H1 (cell line): ENCODE measurements around the gene MPIG6B. TPM values are rescaled to one million over a fixed set of nuclear protein-coding genes. Genes with fewer than 3 reads are reported as not detected.

ENCODE experiments used
- CTCF ChIA-PET: fragments of 300-600 bp; sonication (Branson Sonifier 250); formaldehyde crosslinking; loops from one replicate; lab custom pipeline; 2021; ENCODE audit not compliant: partially characterized antibody; lab: Charles Lee
- POLR2A ChIA-PET: fragments of 300-600 bp; sonication (Branson Sonifier 250); formaldehyde crosslinking; loops from one replicate; lab custom pipeline; 2021; ENCODE audit warnings: inconsistent platforms; ENCODE audit not compliant: partially characterized antibody; lab: Charles Lee
- DNase-seq, 2 experiments: peaks; one replicate each; pipeline versions ENCODE4 v3.0.0 to v3.0.0-alpha.2; 2010 to 2022; ENCODE audit warnings: low spot score in 2 of 2, low read depth in 1 of 2, mixed read lengths in 1 of 2
- FAIRE-seq: peaks from 2 replicates; lab custom pipeline; 2011; peaks lifted over from hg19 to GRCh38; lab: Jason Lieb, UNC
- H2AFZ ChIP-seq: 2 replicates; pipeline ENCODE4 v1.8.1; 2012; ENCODE audit warnings: low read length, inconsistent platforms
- H2AK5ac ChIP-seq: 2 replicates; pipeline ENCODE4 v1.6.1; 2013; ENCODE audit warnings: low read depth, low read length
- H2BK120ac ChIP-seq: replicated peaks from 2 replicates; pipeline ENCODE3; 2013; ENCODE audit warnings: low read depth, low read length, inconsistent platforms
- H2BK12ac ChIP-seq: 2 replicates; pipeline ENCODE4 v1.6.1; 2013; ENCODE audit warnings: low read depth, low read length
- H2BK15ac ChIP-seq: 2 replicates; pipeline ENCODE4 v1.6.1; 2013; ENCODE audit warnings: low read length
- H2BK20ac ChIP-seq: 2 replicates; pipeline ENCODE4 v1.6.1; 2013; ENCODE audit warnings: low read length
- H2BK5ac ChIP-seq: 2 replicates; pipeline ENCODE4 v1.6.1; 2013; ENCODE audit warnings: low read depth, low read length
- H3K14ac ChIP-seq: 2 replicates; pipeline ENCODE4 v1.6.1; 2013; ENCODE audit warnings: inconsistent platforms; ENCODE audit not compliant: insufficient read length
- H3K18ac ChIP-seq: 2 replicates; pipeline ENCODE4 v1.6.1; 2013; ENCODE audit warnings: low read length; ENCODE audit errors: extremely low read depth
- H3K23ac ChIP-seq: 2 replicates; pipeline ENCODE4 v1.6.1; 2013; ENCODE audit warnings: inconsistent platforms; ENCODE audit not compliant: insufficient read length
- H3K23me2 ChIP-seq: 2 replicates; pipeline ENCODE4 v1.6.1; 2013; ENCODE audit warnings: low read depth, low read length
- H3K27ac ChIP-seq: 2 replicates; pipeline ENCODE4 v1.6.1; 2011; ENCODE audit warnings: low read depth, low read length, inconsistent platforms
- H3K27me3 ChIP-seq, 4 experiments: replicated peaks in 1 of 4; 1 replicate in 1 of 4; 2 replicates in 3 of 4; pipeline versions ENCODE4 v1.6.1 to v1.8.1; 2011 to 2013; ENCODE audit warnings: low read length in 3 of 4, mild to moderate bottlenecking in 3 of 4, inconsistent platforms in 2 of 4, mixed read lengths in 2 of 4, moderate library complexity in 1 of 4; ENCODE audit not compliant: control insufficient read depth in 3 of 4, insufficient read depth in 3 of 4; ENCODE audit errors: extremely low read depth in 1 of 4
- H3K36me3 ChIP-seq, 4 experiments: 2 replicates each; pipeline versions ENCODE4 v1.6.1 to v1.8.1; 2011 to 2013; ENCODE audit warnings: mild to moderate bottlenecking in 4 of 4, low read length in 3 of 4, moderate library complexity in 2 of 4, control low read depth in 1 of 4, inconsistent platforms in 1 of 4; ENCODE audit not compliant: insufficient read depth in 4 of 4, control insufficient read depth in 2 of 4
- H3K4ac ChIP-seq: replicated peaks from 2 replicates; pipeline ENCODE3; 2013; ENCODE audit warnings: low read length, low read depth, mixed read lengths, inconsistent platforms; ENCODE audit not compliant: insufficient read length
- H3K4me1 ChIP-seq, 4 experiments: replicated peaks in 1 of 4; 1 replicate in 1 of 4; 2 replicates in 3 of 4; pipeline versions ENCODE4 v1.6.1 to v1.8.1; 2011 to 2013; ENCODE audit warnings: low read length in 3 of 4, inconsistent platforms in 2 of 4, mixed read lengths in 1 of 4; ENCODE audit not compliant: insufficient read depth in 4 of 4, control insufficient read depth in 3 of 4
- H3K4me2 ChIP-seq, 2 experiments: 2 replicates each; pipeline versions ENCODE4 v1.6.1 to v1.8.1; 2011 to 2013; ENCODE audit warnings: low read depth in 2 of 2, low read length in 2 of 2, control low read depth in 1 of 2, inconsistent platforms in 1 of 2, mild to moderate bottlenecking in 1 of 2; ENCODE audit not compliant: insufficient read depth in 1 of 2
- H3K4me3 ChIP-seq, 4 experiments: fragments of 200-600, 300-600 bp in 1 of 4; sonication (generic), shearing (Covaris generic), sonication (Bioruptor Twin) in 1 of 4; 2 replicates each; pipeline versions ENCODE4 v1.5.1 to v1.8.1; 2011 to 2016; ENCODE audit warnings: low read length in 4 of 4, low read depth in 3 of 4, control low read depth in 2 of 4, inconsistent platforms in 2 of 4, mild to moderate bottlenecking in 2 of 4, mixed read lengths in 1 of 4, moderate library complexity in 1 of 4; ENCODE audit not compliant: insufficient read depth in 2 of 4; ENCODE audit errors: extremely low read depth in 1 of 4
- H3K56ac ChIP-seq: replicated peaks from 2 replicates; pipeline ENCODE3; 2013; ENCODE audit warnings: low read depth, mild to moderate bottlenecking, mixed read lengths, low read length, inconsistent platforms; ENCODE audit not compliant: insufficient read length
- H3K79me1 ChIP-seq: 2 replicates; pipeline ENCODE4 v1.6.1; 2013; ENCODE audit warnings: low read depth, low read length, control low read depth
- H3K79me2 ChIP-seq, 2 experiments: 2 replicates each; pipeline versions ENCODE4 v1.6.1 to v1.8.1; 2012 to 2013; ENCODE audit warnings: low read length in 2 of 2, mild to moderate bottlenecking in 2 of 2, inconsistent platforms in 1 of 2; ENCODE audit not compliant: insufficient read depth in 2 of 2, control insufficient read depth in 1 of 2
- H3K9ac ChIP-seq, 4 experiments: replicated peaks in 1 of 4; 1 replicate in 1 of 4; 2 replicates in 3 of 4; pipeline versions ENCODE4 v1.6.1 to v1.8.1; 2011 to 2013; ENCODE audit warnings: low read depth in 3 of 4, low read length in 3 of 4, control low read depth in 2 of 4, mild to moderate bottlenecking in 2 of 4, moderate library complexity in 2 of 4, inconsistent platforms in 1 of 4; ENCODE audit errors: extremely low read depth in 1 of 4
- H3K9me3 ChIP-seq, 2 experiments: 2 replicates each; pipeline versions ENCODE4 v1.6.1 to v1.8.1; 2012 to 2013; ENCODE audit warnings: mild to moderate bottlenecking in 2 of 2, moderate library complexity in 2 of 2, control low read depth in 1 of 2, inconsistent platforms in 1 of 2, low read depth in 1 of 2, low read length in 1 of 2, mixed read lengths in 1 of 2; ENCODE audit not compliant: insufficient read depth in 2 of 2
- H4K20me1 ChIP-seq, 2 experiments: replicated peaks in 1 of 2; 2 replicates each; pipeline versions ENCODE3 to v1.8.1; 2011 to 2013; ENCODE audit warnings: inconsistent platforms in 2 of 2, low read length in 2 of 2, mild to moderate bottlenecking in 1 of 2; ENCODE audit not compliant: insufficient read depth in 2 of 2, control insufficient read depth in 1 of 2
- H4K5ac ChIP-seq: 2 replicates; pipeline ENCODE4 v1.6.1; 2013; ENCODE audit warnings: low read length, low read depth, mixed read lengths, inconsistent platforms; ENCODE audit not compliant: insufficient read length
- H4K8ac ChIP-seq: 2 replicates; pipeline ENCODE4 v1.8.0; 2013; ENCODE audit warnings: mild to moderate bottlenecking, moderate library complexity, low read length, inconsistent platforms; ENCODE audit not compliant: insufficient read depth; ENCODE audit errors: extremely low read depth
- H4K91ac ChIP-seq: replicated peaks from 2 replicates; pipeline ENCODE3; 2013; ENCODE audit warnings: low read length, mixed read lengths, inconsistent platforms; ENCODE audit not compliant: insufficient read length
- EZH2 ChIP-seq: fragments of 200-600 bp; sonication (generic); IDR thresholded peaks from 2 replicates; pipeline ENCODE4 v1.7.1; 2012; ENCODE audit warnings: low read depth, mild to moderate bottlenecking, moderate library complexity, low read length, inconsistent platforms; ENCODE audit not compliant: severe bottlenecking
- MAFK ChIP-seq: IDR thresholded peaks from 2 replicates; pipeline ENCODE4 v1.6.1; 2012; ENCODE audit warnings: low read depth, mild to moderate bottlenecking, improper control_type of control experiment, low read length
- RBBP5 ChIP-seq: IDR thresholded peaks from 2 replicates; pipeline ENCODE4 v1.7.1; 2012; ENCODE audit warnings: low read depth, mild to moderate bottlenecking, inconsistent platforms, low read length, moderate library complexity, borderline replicate concordance
- SIRT6 ChIP-seq: IDR thresholded peaks from one replicate; pipeline ENCODE4 v1.7.1; 2012; ENCODE audit warnings: low read length, inconsistent platforms
- SIX5 ChIP-seq: IDR thresholded peaks from 2 replicates; pipeline ENCODE4 v1.6.1; 2011; ENCODE audit warnings: mild to moderate bottlenecking, low read depth, low read length
- SP1 ChIP-seq: IDR thresholded peaks from 2 replicates; pipeline ENCODE4 v1.6.1; 2011; ENCODE audit warnings: low read depth, low read length
- ZNF274 ChIP-seq: IDR thresholded peaks from 2 replicates; pipeline ENCODE4 v1.7.0; 2012; ENCODE audit warnings: low read length, borderline replicate concordance; ENCODE audit errors: extremely low read depth
- WGBS, 2 experiments: shearing (Covaris generic) in 1 of 2; methylation state at CpG; one replicate each; pipeline versions ENCODE4 v1.1.6 to v1.1.7; 2013 to 2015; ENCODE audit warnings: low lambda C conversion rate in 2 of 2, mixed read lengths in 2 of 2, inconsistent platforms in 1 of 2, low coverage in 1 of 2, missing lambda C conversion rate in 1 of 2; ENCODE audit not compliant: insufficient replicate concordance in 2 of 2, insufficient coverage in 1 of 2, insufficient read length in 1 of 2; ENCODE audit errors: extremely low coverage in 1 of 2, missing lambda C conversion rate in 1 of 2; 5-methylcytosine and 5-hydroxymethylcytosine counted together
- polyA plus RNA-seq, 7 experiments: library from polyadenylated mRNA; depleted of rRNA in 3 of 7; stranded (reverse) in 5 of 7; unstranded in 2 of 7; fragments of >200 nt in 5 of 7; fragments of 200-250 nt in 2 of 7; gene quantifications; 1 replicate in 5 of 7; 2 replicates in 1 of 7; 4 replicates in 1 of 7; pipeline versions ENCODE4 v1.2.1 to v1.2.3, GENCODE V29; 2011 to 2013; ENCODE audit warnings: missing spikeins in 2 of 7, mixed read lengths in 2 of 7
- total RNA-seq: library from RNA; stranded (reverse); fragmentation: NEBNext Ultra II Directional; extraction: Animal tissue kit (Norgen Biotek cat#: 25700); gene quantifications from 2 replicates; pipeline ENCODE4 v1.2.1, GENCODE V29; 2021

Gene MPIG6B
- total and polyA plus RNA-seq, 2 of the 8 experiments (the other 6 are each of a cell fraction or from before 2014, with no cell fraction given): 0.18 TPM; not detected in 1

GRCh38 chr6:31676322-31676903, 46.8 kb upstream of the MPIG6B start:
- peaks cover 0 to 7% (median 2%) of the 10 kb centered on the region in 4 experiments; a peak in 4 of 7 replicates for H3K4me1 ChIP-seq
- peaks cover 2 to 9% (median 8%) of the 10 kb centered on the region in 4 experiments; a peak in 6 of 8 replicates for H3K36me3 ChIP-seq
- ChIA-PET CTCF (no interaction called here), POLR2A (interaction anchor here (1.2 to 2.0 kb wide), 4 partner anchors 9 to 158 kb away, joined by 4 to 8 read pairs (median 4); no protein-coding TSS in a partner anchor)
- no peak overlapping the region for H3K9ac ChIP-seq
- H3K4me3 ChIP-seq: no peak overlapping the region
- H3K56ac ChIP-seq: no peak overlapping the region
- H4K91ac ChIP-seq: no peak overlapping the region
- WGBS, 2 experiments: 86% methylated on average over 4 of the region's 4 CpGs; no CpG with 5 or more reads in 1 of the 2 experiments
- H3K23me2 ChIP-seq: peaks cover 4% of the 10 kb centered on the region; the same call in 1 of the 2 replicates
- H3K79me2 ChIP-seq: no peaks in the 10 kb centered on the region
- DNase-seq (no peak), FAIRE-seq (no peak)
- H2BK15ac ChIP-seq: no peak overlapping the region
- H2AFZ ChIP-seq: no peak overlapping the region
- no peak overlapping the region for H3K23ac ChIP-seq
- no peak overlapping the region for H4K8ac ChIP-seq
- H2BK120ac ChIP-seq: no peak overlapping the region
- H2AK5ac ChIP-seq: no peak overlapping the region
- no peak overlapping the region for H3K27ac ChIP-seq
- no peak overlapping the region for H3K4me2 ChIP-seq
- H2BK12ac ChIP-seq: no peak overlapping the region
- no peak overlapping the region for H3K4ac ChIP-seq
- H3K79me1 ChIP-seq: no peaks in the 10 kb centered on the region
- H2BK5ac ChIP-seq: no peak overlapping the region
- no peak overlapping the region for H3K14ac ChIP-seq
- H3K9me3 ChIP-seq: peaks cover 0 to 2% of the 10 kb centered on the region in 2 experiments; a peak in 1 of 4 replicates
- no peak overlapping the region for H4K5ac ChIP-seq
- no peak overlapping the region for H3K18ac ChIP-seq
- no peak for TF ChIP-seq RBBP5
- TF ChIP-seq ZNF274: no peak
- no peak for TF ChIP-seq SIRT6
- TF ChIP-seq EZH2: no peak
- TF ChIP-seq SIX5: no peak
- no peak for TF ChIP-seq MAFK
- no peak for TF ChIP-seq SP1
- H2BK20ac ChIP-seq: no peak overlapping the region
- peaks cover 0 to 3% (median 2%) of the 10 kb centered on the region in 4 experiments; a peak in 4 of 7 replicates for H3K27me3 ChIP-seq
- H4K20me1 ChIP-seq: no peaks in the 10 kb centered on the region
